IMR-90 (cell line): ENCODE measurements around the gene PIR. TPM values are rescaled to one million over a fixed set of nuclear protein-coding genes. Genes with fewer than 3 reads are reported as not detected.

Experiments used
- ATAC-seq: fragments of 200-7000 bp; cut with Tn5 transposase; 2 replicates; pipeline ENCODE4 v1.9.1; 2020; ENCODE audit warnings: low read depth, mild to moderate bottlenecking, moderate library complexity
- BruUV-seq: library from RNA; stranded (reverse); fragments of 400-500 nt; replicated peaks from 2 replicates; lab custom pipeline; 2021; lab: Mats Ljungman, UMichigan
- CTCF ChIA-PET: fragments of 300-600 bp; formaldehyde crosslinking; extraction: SDS; loops from one replicate; lab custom pipeline; 2021; ENCODE audit warnings: antibody characterized with exemption; lab: Yijun Ruan, JAX
- POLR2A ChIA-PET: fragments of 300-600 bp; sonication (Branson Sonifier 250); formaldehyde crosslinking; loops from one replicate; lab custom pipeline; 2022; ENCODE audit warnings: antibody characterized with exemption; ENCODE audit not compliant: unreplicated experiment; lab: Charles Lee
- DNase-seq: peaks from one replicate; pipeline ENCODE4 v3.0.0; 2013
- H2AFZ ChIP-seq: replicated peaks from 2 replicates; pipeline ENCODE3; 2013; ENCODE audit warnings: low read length, mild to moderate bottlenecking; ENCODE audit not compliant: poor library complexity
- H2AK5ac ChIP-seq: 2 replicates; pipeline ENCODE4 v1.6.1; 2013; ENCODE audit warnings: low read depth, low read length, inconsistent platforms
- H2AK9ac ChIP-seq: replicated peaks from 2 replicates; pipeline ENCODE3; 2013; ENCODE audit warnings: mild to moderate bottlenecking, low read depth, low read length, moderate library complexity; ENCODE audit not compliant: poor library complexity
- H2BK120ac ChIP-seq: 2 replicates; pipeline ENCODE4 v1.6.1; 2013; ENCODE audit warnings: low read depth, low read length, inconsistent platforms
- H2BK15ac ChIP-seq: 3 replicates; pipeline ENCODE4 v1.6.1; 2013; ENCODE audit warnings: low read depth, low read length, inconsistent platforms
- H2BK20ac ChIP-seq: 2 replicates; pipeline ENCODE4 v1.6.1; 2013; ENCODE audit warnings: low read depth, mild to moderate bottlenecking, inconsistent platforms, low read length, moderate library complexity
- H2BK5ac ChIP-seq: 2 replicates; pipeline ENCODE4 v1.6.1; 2013; ENCODE audit warnings: mild to moderate bottlenecking, low read depth, low read length, inconsistent platforms; ENCODE audit not compliant: poor library complexity, severe bottlenecking
- H3K14ac ChIP-seq: replicated peaks from 2 replicates; pipeline ENCODE4 v1.6.1; 2013; ENCODE audit warnings: low read depth, low read length, inconsistent platforms
- H3K18ac ChIP-seq: 2 replicates; pipeline ENCODE4 v1.6.1; 2013; ENCODE audit warnings: low read depth, low read length, control low read depth
- H3K23ac ChIP-seq: 2 replicates; pipeline ENCODE4 v1.6.1; 2013; ENCODE audit warnings: low read depth, low read length, inconsistent platforms
- H3K27ac ChIP-seq: 2 replicates; pipeline ENCODE4 v1.5.1; 2013; ENCODE audit warnings: mild to moderate bottlenecking, control low read depth, low read length; ENCODE audit not compliant: insufficient read depth
- H3K27me3 ChIP-seq: 2 replicates; pipeline ENCODE4 v1.6.1; 2013; ENCODE audit warnings: low read length; ENCODE audit not compliant: control insufficient read depth, insufficient read depth
- H3K36me3 ChIP-seq: 2 replicates; pipeline ENCODE4 v1.6.1; 2013; ENCODE audit warnings: low read length, mixed read lengths; ENCODE audit not compliant: control insufficient read depth, insufficient read depth
- H3K4ac ChIP-seq: 2 replicates; pipeline ENCODE4 v1.6.1; 2013; ENCODE audit warnings: low read depth, low read length, inconsistent platforms
- H3K4me1 ChIP-seq: 2 replicates; pipeline ENCODE4 v1.6.1; 2013; ENCODE audit warnings: low read length, mixed read lengths; ENCODE audit not compliant: control insufficient read depth, insufficient read depth
- H3K4me2 ChIP-seq: 2 replicates; pipeline ENCODE4 v1.6.1; 2013; ENCODE audit warnings: low read depth, mild to moderate bottlenecking, control low read depth, low read length, moderate library complexity
- H3K4me3 ChIP-seq: 2 replicates; pipeline ENCODE4 v1.5.1; 2013; ENCODE audit warnings: low read depth, mild to moderate bottlenecking, control low read depth, low read length, moderate library complexity; ENCODE audit not compliant: insufficient read depth
- H3K56ac ChIP-seq: 2 replicates; pipeline ENCODE4 v1.6.1; 2013; ENCODE audit warnings: low read length, inconsistent platforms; ENCODE audit not compliant: insufficient read depth; ENCODE audit errors: extremely low read depth
- H3K79me1 ChIP-seq, 2 experiments: 2 replicates each; pipeline ENCODE4 v1.6.1; 2013; ENCODE audit warnings: low read length in 2 of 2, inconsistent platforms in 1 of 2, low read depth in 1 of 2
- H3K9ac ChIP-seq: 2 replicates; pipeline ENCODE4 v1.6.1; 2013; ENCODE audit warnings: low read depth, low read length, control low read depth
- H3K9me1 ChIP-seq: 2 replicates; pipeline ENCODE4 v1.6.1; 2013; ENCODE audit warnings: low read length, inconsistent platforms; ENCODE audit not compliant: insufficient read depth
- H3K9me3 ChIP-seq: 2 replicates; pipeline ENCODE4 v1.6.1; 2013; ENCODE audit warnings: low read length; ENCODE audit not compliant: control insufficient read depth, insufficient read depth
- H4K20me1 ChIP-seq: 2 replicates; pipeline ENCODE4 v1.6.1; 2013; ENCODE audit warnings: low read length, inconsistent platforms; ENCODE audit not compliant: insufficient read depth
- H4K5ac ChIP-seq: 2 replicates; pipeline ENCODE4 v1.6.1; 2013; ENCODE audit warnings: mild to moderate bottlenecking, low read depth, low read length, control low read depth
- H4K8ac ChIP-seq, 2 experiments: 2 replicates each; pipeline ENCODE4 v1.6.1; 2013; ENCODE audit warnings: low read depth in 2 of 2, low read length in 2 of 2, control low read depth in 1 of 2, inconsistent platforms in 1 of 2
- H4K91ac ChIP-seq: 2 replicates; pipeline ENCODE4 v1.6.1; 2013; ENCODE audit warnings: low read depth, low read length, inconsistent platforms; ENCODE audit not compliant: insufficient read depth
- BHLHE40 ChIP-seq: fragments of 150-350 bp; IDR thresholded peaks from 2 replicates; pipeline ENCODE4 v1.6.1; 2016; ENCODE audit warnings: mild to moderate bottlenecking, low read depth, low read length
- CEBPB ChIP-seq: IDR thresholded peaks from 2 replicates; pipeline ENCODE4 v1.6.1; 2012; ENCODE audit warnings: low read depth, low read length, improper control_type of control experiment
- CHD1 ChIP-seq: IDR thresholded peaks from 2 replicates; pipeline ENCODE4 v1.6.1; 2012; ENCODE audit warnings: low read depth, low read length, improper control_type of control experiment
- FOS ChIP-seq: fragments of 150-350 bp; IDR thresholded peaks from 2 replicates; pipeline ENCODE4 v1.6.1; 2016; ENCODE audit warnings: low read depth, low read length
- MAFK ChIP-seq: IDR thresholded peaks from 2 replicates; pipeline ENCODE4 v1.6.1; 2012; ENCODE audit warnings: low read depth, low read length, improper control_type of control experiment
- MAZ ChIP-seq: IDR thresholded peaks from 2 replicates; pipeline ENCODE4 v1.6.1; 2012; ENCODE audit warnings: low read depth, mild to moderate bottlenecking, low read length, improper control_type of control experiment, moderate library complexity, borderline replicate concordance
- MXI1 ChIP-seq: IDR thresholded peaks from 2 replicates; pipeline ENCODE4 v1.6.1; 2012; ENCODE audit warnings: low read depth, mild to moderate bottlenecking, low read length, moderate library complexity, borderline replicate concordance
- NFE2L2 ChIP-seq: fragments of 150-350 bp; IDR thresholded peaks from 2 replicates; pipeline ENCODE4 v1.6.1; 2016; ENCODE audit warnings: low read depth, mild to moderate bottlenecking, low read length
- POLR2A ChIP-seq: IDR thresholded peaks from 2 replicates; pipeline ENCODE4 v1.6.1; 2012; ENCODE audit warnings: mild to moderate bottlenecking, low read depth, low read length
- RAD21 ChIP-seq: IDR thresholded peaks from 2 replicates; pipeline ENCODE4 v1.6.1; 2012; ENCODE audit warnings: low read length, improper control_type of control experiment
- RCOR1 ChIP-seq: IDR thresholded peaks from 2 replicates; pipeline ENCODE4 v1.6.1; 2012; ENCODE audit warnings: mild to moderate bottlenecking, low read length, improper control_type of control experiment; ENCODE audit not compliant: insufficient replicate concordance
- RFX5 ChIP-seq: IDR thresholded peaks from 2 replicates; pipeline ENCODE4 v1.8.0; 2012; ENCODE audit warnings: low read depth, mild to moderate bottlenecking, low read length, moderate library complexity
- SMC3 ChIP-seq: fragments of 150-350 bp; IDR thresholded peaks from 2 replicates; pipeline ENCODE4 v1.6.1; 2016; ENCODE audit warnings: low read depth, mild to moderate bottlenecking, antibody characterized with exemption, low read length, moderate library complexity
- USF2 ChIP-seq: fragments of 150-350 bp; IDR thresholded peaks from 2 replicates; pipeline ENCODE4 v1.6.1; 2017; ENCODE audit warnings: mild to moderate bottlenecking, antibody characterized with exemption, low read length, low read depth
- WGBS, 2 experiments: methylation state at CpG; one replicate each; pipeline versions ENCODE4 v1.1.5 to v1.1.7; 2013; ENCODE audit warnings: missing lambda C conversion rate in 2 of 2; ENCODE audit not compliant: insufficient read length in 1 of 2; ENCODE audit errors: extremely low coverage in 2 of 2; 5-methylcytosine and 5-hydroxymethylcytosine counted together
- dilution Hi-C: fragments of 300-500 bp; cut with HindIII; formaldehyde crosslinking; loops from one replicate; pipeline ENCODE4 v1.14.3; 2018; ENCODE audit warnings: low sequenced_read_pairs; ENCODE audit not compliant: unreplicated experiment
- in situ Hi-C: fragments of 300-500 bp; cut with MboI; formaldehyde crosslinking; loops from 3 replicates; pipeline ENCODE4 v1.14.3; 2019; ENCODE audit warnings: low sequenced_read_pairs, inconsistent platforms, mixed read lengths
- intact Hi-C: fragments of 100-400 bp; cut with micrococcal nuclease; formaldehyde crosslinking; loops from 2 replicates; pipeline ENCODE4 v1.10.0; 2022
- polyA plus RNA-seq, 3 experiments: library from polyadenylated mRNA; depleted of rRNA; stranded (reverse); fragments of >200 nt; gene quantifications; 2 replicates each; pipeline ENCODE4 v1.2.3, GENCODE V29; 2012; ENCODE audit warnings: low replicate concordance in 1 of 3
- total RNA-seq: library from RNA; depleted of rRNA; stranded (reverse); fragments of >200 nt; gene quantifications from 2 replicates; pipeline ENCODE4 v1.2.3, GENCODE V29; 2012
- TF ChIP-seq, protein P1 (sequence below): fragments of 150-350 bp; IDR thresholded peaks from 2 replicates; pipeline ENCODE4 v1.6.1; 2016; ENCODE audit warnings: low read depth, mild to moderate bottlenecking, low read length, moderate library complexity, borderline replicate concordance
- TF ChIP-seq, protein P2 (sequence below): conservative IDR thresholded peaks from 2 replicates; pipeline ENCODE4 v1.5.1; 2012; ENCODE audit warnings: mild to moderate bottlenecking, low read depth, low read length, improper control_type of control experiment

PIR gene
- total and polyA plus RNA-seq, 2 of the 4 experiments (the other 2 are of a cell fraction) = 5.7 to 8.7 TPM

DNA sequence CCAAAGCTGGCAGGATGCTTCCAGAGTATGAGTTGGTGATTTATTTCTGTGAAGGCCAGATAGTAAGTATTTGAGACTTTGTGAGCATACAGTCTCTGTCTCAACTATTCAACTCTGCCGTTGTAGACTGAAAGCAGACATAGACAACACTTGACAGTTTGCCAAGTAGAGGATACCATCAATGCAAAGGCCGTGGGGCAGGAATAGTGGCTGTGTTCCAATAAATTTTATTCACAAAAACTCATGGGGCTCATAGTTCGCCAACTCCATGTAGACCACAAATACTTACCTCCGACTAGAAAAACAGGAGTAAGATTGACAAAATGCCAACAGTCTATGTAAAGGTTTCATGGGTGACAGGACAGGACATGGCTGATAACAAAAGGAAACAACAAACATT lies 3.7 kb upstream of the PIR start:
- dilution Hi-C loops (no loop called here), in situ Hi-C loops (loop anchor here (25.0 kb wide), 1 partner anchor 1190 kb away; no protein-coding TSS in a partner anchor)

More for the DNA sequence above, 3.7 kb upstream of the PIR start:
- H3K27ac ChIP-seq = no peak overlapping the region
- no peak overlapping the region for H4K91ac ChIP-seq
- no peak overlapping the region for H4K8ac ChIP-seq
- no peak overlapping the region for H3K23ac ChIP-seq
- no peaks in the 10 kb centered on the region for H3K9me3 ChIP-seq
- H2AK5ac ChIP-seq = no peak overlapping the region
- no CpG with 5 or more reads among the region's 4 CpGs for WGBS, 2 experiments
- H3K18ac ChIP-seq = no peak overlapping the region
- no peak overlapping the region for H2BK20ac ChIP-seq
- no TSS peak for BruUV-seq
- no peak overlapping the region for H3K56ac ChIP-seq
- H2BK5ac ChIP-seq = no peak overlapping the region
- no peak overlapping the region for H2BK120ac ChIP-seq
- peaks cover 0 to 4% of the 10 kb centered on the region in 2 experiments; a peak in 2 of 4 replicates for H3K79me1 ChIP-seq
- no peaks in the 10 kb centered on the region for H4K20me1 ChIP-seq
- DNase-seq = no peak
- TF ChIP-seq USF2 (no peak), FOS (no peak), NFE2L2 (no peak), CEBPB (no peak), SMC3 (no peak), MAFK (no peak), RFX5 (no peak), MAZ (no peak), RAD21 (no peak), MXI1 (no peak), POLR2A (no peak), RCOR1 (no peak), CHD1 (no peak), BHLHE40 (no peak)
- TF ChIP-seq, protein P1, sequence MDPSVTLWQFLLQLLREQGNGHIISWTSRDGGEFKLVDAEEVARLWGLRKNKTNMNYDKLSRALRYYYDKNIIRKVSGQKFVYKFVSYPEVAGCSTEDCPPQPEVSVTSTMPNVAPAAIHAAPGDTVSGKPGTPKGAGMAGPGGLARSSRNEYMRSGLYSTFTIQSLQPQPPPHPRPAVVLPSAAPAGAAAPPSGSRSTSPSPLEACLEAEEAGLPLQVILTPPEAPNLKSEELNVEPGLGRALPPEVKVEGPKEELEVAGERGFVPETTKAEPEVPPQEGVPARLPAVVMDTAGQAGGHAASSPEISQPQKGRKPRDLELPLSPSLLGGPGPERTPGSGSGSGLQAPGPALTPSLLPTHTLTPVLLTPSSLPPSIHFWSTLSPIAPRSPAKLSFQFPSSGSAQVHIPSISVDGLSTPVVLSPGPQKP = no peak
- TF ChIP-seq, protein P2, sequence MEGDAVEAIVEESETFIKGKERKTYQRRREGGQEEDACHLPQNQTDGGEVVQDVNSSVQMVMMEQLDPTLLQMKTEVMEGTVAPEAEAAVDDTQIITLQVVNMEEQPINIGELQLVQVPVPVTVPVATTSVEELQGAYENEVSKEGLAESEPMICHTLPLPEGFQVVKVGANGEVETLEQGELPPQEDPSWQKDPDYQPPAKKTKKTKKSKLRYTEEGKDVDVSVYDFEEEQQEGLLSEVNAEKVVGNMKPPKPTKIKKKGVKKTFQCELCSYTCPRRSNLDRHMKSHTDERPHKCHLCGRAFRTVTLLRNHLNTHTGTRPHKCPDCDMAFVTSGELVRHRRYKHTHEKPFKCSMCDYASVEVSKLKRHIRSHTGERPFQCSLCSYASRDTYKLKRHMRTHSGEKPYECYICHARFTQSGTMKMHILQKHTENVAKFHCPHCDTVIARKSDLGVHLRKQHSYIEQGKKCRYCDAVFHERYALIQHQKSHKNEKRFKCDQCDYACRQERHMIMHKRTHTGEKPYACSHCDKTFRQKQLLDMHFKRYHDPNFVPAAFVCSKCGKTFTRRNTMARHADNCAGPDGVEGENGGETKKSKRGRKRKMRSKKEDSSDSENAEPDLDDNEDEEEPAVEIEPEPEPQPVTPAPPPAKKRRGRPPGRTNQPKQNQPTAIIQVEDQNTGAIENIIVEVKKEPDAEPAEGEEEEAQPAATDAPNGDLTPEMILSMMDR = no peak
- H2AK9ac ChIP-seq = no peak overlapping the region
- H3K4me1 ChIP-seq = no peaks in the 10 kb centered on the region
- no peak overlapping the region for H2BK15ac ChIP-seq
- H3K27me3 ChIP-seq = peaks cover 4% of the 10 kb centered on the region; the same call in 1 of the 2 replicates
- no peak overlapping the region for H3K14ac ChIP-seq
- no peak overlapping the region for H3K4me2 ChIP-seq
- no peak overlapping the region for H3K4ac ChIP-seq
- H4K5ac ChIP-seq = no peak overlapping the region
- ChIA-PET POLR2A (no interaction called here), CTCF (no interaction called here)
- ATAC-seq = no peak
- H2AFZ ChIP-seq = no peak overlapping the region
- intact Hi-C loops = loop anchor here (10.0 kb wide), 1 partner anchor 178 kb away; no protein-coding TSS in a partner anchor
- H3K4me3 ChIP-seq = no peak overlapping the region
- no peak overlapping the region for H3K9ac ChIP-seq
- H3K9me1 ChIP-seq = no peaks in the 10 kb centered on the region
- H3K36me3 ChIP-seq = no peaks in the 10 kb centered on the region
